CD4-positive, CD25-positive, alpha-beta regulatory T cell (primary cell): ENCODE data around the gene NBDY. TPM values are rescaled to one million over a fixed set of nuclear protein-coding genes. Genes with fewer than 3 reads are reported as not detected.
"Not testable (repeated sequence)": the region's sequence is repeated elsewhere in the genome, so short reads cannot be mapped to it uniquely, and the experiment has no call there.

Source experiments
- ATAC-seq, 2 donors: fragments of 150-1000 bp; cut with Tn5 transposase; one replicate each; pipeline ENCODE4 v1.10.0; 2021; ENCODE audit warnings: low read depth in 2 of 2, moderate number of reproducible peaks in 2 of 2, moderate library complexity in 1 of 2
- DNase-seq, 3 donors: peaks; one replicate each; pipeline versions ENCODE4 v3.0.0 to v3.0.0-alpha.2; 2012 to 2022; ENCODE audit warnings: mixed read lengths in 1 of 3
- H3K27ac ChIP-seq: one replicate; pipeline ENCODE4 v1.7.0; 2013; ENCODE audit warnings: mild to moderate bottlenecking, low read length; ENCODE audit not compliant: insufficient read depth, poor library complexity, severe bottlenecking
- H3K27me3 ChIP-seq: one replicate; pipeline ENCODE4 v1.7.0; 2013; ENCODE audit warnings: low read length; ENCODE audit not compliant: control insufficient read depth, insufficient read depth
- H3K36me3 ChIP-seq: one replicate; pipeline ENCODE4 v1.7.0; 2013; ENCODE audit warnings: mild to moderate bottlenecking, low read length, moderate library complexity; ENCODE audit not compliant: control insufficient read depth, insufficient read depth
- H3K4me1 ChIP-seq: 2 replicates; pipeline ENCODE4 v1.7.0; 2013; ENCODE audit warnings: mild to moderate bottlenecking, low read length; ENCODE audit not compliant: insufficient read depth, control insufficient read depth, poor library complexity, severe bottlenecking
- H3K4me3 ChIP-seq: one replicate; pipeline ENCODE4 v1.7.0; 2013; ENCODE audit warnings: low read depth, mild to moderate bottlenecking, low read length, moderate library complexity
- H3K9me3 ChIP-seq, 2 experiments: 1 replicate in 1 of 2; 2 replicates in 1 of 2; pipeline ENCODE4 v1.7.0; 2013; ENCODE audit warnings: low read length in 2 of 2, mild to moderate bottlenecking in 1 of 2, moderate library complexity in 1 of 2; ENCODE audit not compliant: control insufficient read depth in 2 of 2
- H3K27ac Mint-ChIP-seq, 3 donors: one replicate each; pipeline ENCODE4 v1.8.0; 2020 to 2022; ENCODE audit warnings: mild to moderate bottlenecking in 3 of 3, mixed read lengths in 3 of 3, moderate library complexity in 2 of 3
- H3K27me3 Mint-ChIP-seq: one replicate; pipeline ENCODE4 v1.8.0; 2022; ENCODE audit warnings: mild to moderate bottlenecking, mixed read lengths
- H3K36me3 Mint-ChIP-seq: one replicate; pipeline ENCODE4 v1.8.0; 2020; ENCODE audit warnings: mixed read lengths
- H3K4me1 Mint-ChIP-seq, 4 donors: one replicate each; pipeline ENCODE4 v1.8.0; 2020 to 2022; ENCODE audit warnings: mixed read lengths in 4 of 4, mild to moderate bottlenecking in 1 of 4
- H3K4me3 Mint-ChIP-seq, 4 donors: one replicate each; pipeline ENCODE4 v1.8.0; 2020 to 2022; ENCODE audit warnings: mild to moderate bottlenecking in 4 of 4, mixed read lengths in 4 of 4, moderate library complexity in 3 of 4
- H3K9me3 Mint-ChIP-seq, 7 donors: one replicate each; pipeline ENCODE4 v1.8.0; 2020 to 2022; ENCODE audit warnings: mixed read lengths in 7 of 7, mild to moderate bottlenecking in 3 of 7, moderate library complexity in 2 of 7
- polyA plus RNA-seq, 4 donors: library from polyadenylated mRNA; unstranded; fragments of 300-500 nt; fragmentation: Illumina TruSeq; gene quantifications; one replicate each; pipeline ENCODE4 v1.2.3, GENCODE V29; 2021
- total RNA-seq: library from RNA; stranded (reverse); gene quantifications from one replicate; pipeline ENCODE4 v1.2.3, GENCODE V29; 2022

The NBDY gene
- total and polyA plus RNA-seq, 5 donors from 2014 or later: 29.0 to 61.5 (median 52.6) TPM

DNA sequence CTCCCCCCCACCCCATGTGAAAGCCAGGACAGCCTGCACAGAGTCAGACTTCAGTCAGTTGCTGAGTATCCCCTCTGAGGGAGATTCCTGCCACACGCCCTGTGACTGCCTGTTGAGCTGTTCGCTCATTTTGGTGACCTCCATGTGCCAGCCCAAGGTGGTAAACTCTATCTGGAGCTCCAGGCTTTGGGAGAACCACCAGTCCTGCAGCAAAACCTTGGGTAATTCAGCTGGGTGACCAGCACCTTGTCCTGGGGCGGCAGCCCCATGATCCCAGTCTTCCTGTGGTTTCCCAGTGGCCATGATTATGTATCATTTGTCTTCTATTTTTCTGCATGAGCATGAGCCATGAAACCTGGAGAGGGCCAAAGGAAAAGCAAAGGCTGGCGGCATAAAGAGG is 73.4 kb downstream of the NBDY start:
- H3K9me3 ChIP-seq: no peaks in the 10 kb centered on the region
- H3K27me3 Mint-ChIP-seq: no peaks in the 10 kb centered on the region
- DNase-seq (no peak), ATAC-seq (no peak)
- peaks cover 26% of the 10 kb centered on the region for H3K4me1 ChIP-seq
- H3K27ac ChIP-seq: no peak overlapping the region
- H3K36me3 ChIP-seq: no peaks in the 10 kb centered on the region
- H3K36me3 Mint-ChIP-seq: peaks cover 5% of the 10 kb centered on the region
- H3K27ac Mint-ChIP-seq: peak overlapping the region in 1 of 3 donors; percentile 94
- no peak overlapping the region for H3K4me3 ChIP-seq
- H3K4me1 Mint-ChIP-seq: peaks cover 16 to 50% (median 23%) of the 10 kb centered on the region in 4 donors
- peak overlapping the region in 3 of 4 donors; percentile 87 to 97 (median 96) for H3K4me3 Mint-ChIP-seq
- no peaks in the 10 kb centered on the region for H3K9me3 Mint-ChIP-seq
- no peaks in the 10 kb centered on the region for H3K27me3 ChIP-seq

DNA sequence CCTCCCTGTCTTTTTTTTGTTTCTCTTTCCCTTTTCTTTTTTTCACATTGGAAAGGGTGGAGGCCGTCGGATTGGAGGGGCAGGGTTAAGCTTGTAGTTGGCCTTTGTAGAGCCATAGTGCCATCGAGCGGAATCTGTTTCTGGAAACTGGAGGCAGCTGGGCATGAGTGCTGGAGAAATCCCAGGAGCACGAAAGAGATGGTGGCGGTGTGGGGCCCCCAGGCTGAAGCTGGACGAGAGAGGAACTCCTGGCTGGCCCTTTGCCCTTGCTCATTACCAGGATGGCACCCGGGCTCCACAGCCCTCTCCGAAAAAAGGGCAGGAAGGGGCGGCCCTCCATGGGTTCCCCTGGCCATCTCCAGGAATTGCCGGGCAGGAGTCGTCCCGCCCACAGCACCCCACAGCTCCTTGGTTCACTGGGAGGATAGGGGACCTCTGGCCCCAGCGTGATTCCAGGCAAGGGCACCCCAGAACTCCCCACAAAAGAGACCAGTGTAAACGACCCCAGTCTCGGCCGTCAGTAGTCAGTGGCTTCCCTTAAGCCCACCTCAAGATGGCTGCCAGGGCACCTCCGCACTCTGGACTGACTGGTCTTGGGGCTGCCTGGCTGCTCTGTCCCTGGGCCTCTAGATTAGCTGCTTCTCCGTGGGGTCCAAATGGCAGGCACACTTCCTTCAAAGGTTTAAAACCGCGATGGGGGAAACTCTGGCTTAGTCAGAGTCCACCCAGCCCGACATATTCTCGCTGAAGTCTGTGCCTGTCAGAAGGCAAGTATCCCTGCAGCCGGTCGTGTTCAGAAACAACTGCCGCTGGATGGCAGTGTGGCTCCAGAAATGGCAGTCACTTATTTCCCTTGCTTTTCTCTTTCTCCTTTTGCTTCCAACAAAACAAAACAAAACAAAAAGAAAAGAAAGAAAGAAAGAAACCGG is 74.1 kb downstream of the NBDY start:
- H3K36me3 ChIP-seq: no peaks in the 10 kb centered on the region
- H3K27ac ChIP-seq: no peak overlapping the region
- DNase-seq (peak; percentile 24 to 88 (median 79)), ATAC-seq (no peak)
- H3K27me3 Mint-ChIP-seq: no peaks in the 10 kb centered on the region
- peaks cover 26% of the 10 kb centered on the region for H3K4me1 ChIP-seq
- peaks cover 5% of the 10 kb centered on the region for H3K36me3 Mint-ChIP-seq
- no peaks in the 10 kb centered on the region for H3K9me3 ChIP-seq
- peaks cover 10 to 46% (median 19%) of the 10 kb centered on the region in 4 donors for H3K4me1 Mint-ChIP-seq
- H3K9me3 Mint-ChIP-seq: no peaks in the 10 kb centered on the region
- H3K27me3 ChIP-seq: no peaks in the 10 kb centered on the region
- H3K4me3 Mint-ChIP-seq: peak overlapping the region in 3 of 4 donors; percentile 87 to 97 (median 96)
- H3K27ac Mint-ChIP-seq: peak overlapping the region; percentile 94 to 95 (median 94)
- no peak overlapping the region for H3K4me3 ChIP-seq

DNA sequence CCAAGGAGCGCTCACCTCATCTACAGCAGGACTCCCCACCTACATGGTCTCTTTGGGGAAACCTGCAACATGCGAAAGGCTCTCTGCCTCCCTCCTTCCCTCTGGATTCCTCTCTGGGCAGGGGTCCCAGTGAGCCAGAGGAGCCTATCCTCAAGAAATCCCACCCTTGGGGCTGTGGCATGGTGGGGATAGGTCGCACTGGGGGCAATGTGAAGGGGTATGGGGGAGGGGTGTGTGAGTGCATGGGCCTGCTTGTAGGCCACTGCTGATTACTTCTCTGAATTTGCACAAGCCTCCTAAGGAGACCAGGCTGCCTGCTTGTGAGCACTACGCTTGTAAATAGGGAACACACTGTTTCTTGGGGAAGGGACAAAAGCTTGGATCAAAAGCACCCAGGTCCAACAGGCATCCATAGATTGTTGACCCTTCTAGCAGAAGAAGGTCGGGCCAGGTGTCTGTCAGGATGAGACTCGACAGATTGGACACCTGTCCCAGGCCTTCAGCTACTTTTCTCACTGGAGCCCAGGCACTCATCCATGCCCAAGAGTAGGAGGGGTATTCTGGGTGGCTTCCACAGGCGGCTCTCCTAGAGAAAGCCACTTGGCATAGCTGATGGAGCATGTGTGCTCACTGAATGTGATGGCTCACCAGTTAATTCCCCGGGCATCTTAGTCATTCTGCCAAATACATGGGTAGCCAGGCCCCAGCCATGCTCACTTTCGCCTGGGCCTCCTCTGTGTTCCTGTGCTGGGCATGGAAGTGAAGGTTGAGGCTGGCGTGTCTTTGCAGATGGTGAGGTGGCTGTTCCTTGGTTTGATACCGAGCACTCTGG is 75.0 kb downstream of the NBDY start:
- Histone ChIP-seq H3K9me3 (no peaks in the 10 kb centered on the region), H3K4me3 (no peak overlapping the region), H3K27ac (no peak overlapping the region), H3K36me3 (no peaks in the 10 kb centered on the region), H3K4me1 (peaks cover 26% of the 10 kb centered on the region), H3K27me3 (no peaks in the 10 kb centered on the region)
- DNase-seq (no peak), ATAC-seq (no peak)
- peak overlapping the region in 3 of 4 donors; percentile 87 to 97 (median 96) for H3K4me3 Mint-ChIP-seq
- no peaks in the 10 kb centered on the region for H3K27me3 Mint-ChIP-seq
- H3K4me1 Mint-ChIP-seq: peaks cover 10 to 49% (median 24%) of the 10 kb centered on the region in 4 donors
- no peaks in the 10 kb centered on the region for H3K9me3 Mint-ChIP-seq
- H3K27ac Mint-ChIP-seq: peak overlapping the region in 1 of 3 donors; percentile 94
- H3K36me3 Mint-ChIP-seq: peaks cover 5% of the 10 kb centered on the region

DNA sequence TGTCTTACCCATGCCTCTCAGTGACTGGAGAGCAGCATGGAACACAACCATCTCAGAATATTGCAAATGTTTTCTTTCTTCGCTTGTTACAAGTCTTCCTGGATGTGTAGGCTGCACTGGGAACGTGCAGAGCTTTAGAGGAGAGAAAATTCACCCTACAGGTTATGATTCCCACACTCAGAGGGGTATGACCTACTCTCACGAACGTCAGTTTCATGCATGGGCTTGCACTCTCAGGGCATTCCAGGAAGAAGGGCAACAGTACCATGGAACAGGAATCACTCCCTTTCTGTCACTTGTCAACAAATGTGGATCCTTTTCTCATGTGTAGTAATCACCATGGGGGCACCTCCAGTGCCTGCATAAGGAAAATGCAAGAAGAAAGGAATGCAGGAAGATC is 75.8 kb downstream of the NBDY start:
- H3K9me3 Mint-ChIP-seq: no peaks in the 10 kb centered on the region
- no peaks in the 10 kb centered on the region for H3K9me3 ChIP-seq
- peaks cover 5% of the 10 kb centered on the region for H3K36me3 Mint-ChIP-seq
- ATAC-seq: no peak
- H3K27ac ChIP-seq: no peak overlapping the region
- peaks cover 22% of the 10 kb centered on the region for H3K4me1 ChIP-seq
- H3K36me3 ChIP-seq: no peaks in the 10 kb centered on the region
- H3K27me3 ChIP-seq: no peaks in the 10 kb centered on the region
- H3K4me3 Mint-ChIP-seq: peak overlapping the region in 1 of 4 donors; percentile 26
- no peak overlapping the region for H3K27ac Mint-ChIP-seq
- no peak overlapping the region for H3K4me3 ChIP-seq
- DNase-seq: no peak
- no peaks in the 10 kb centered on the region for H3K27me3 Mint-ChIP-seq
- peaks cover 10 to 43% (median 24%) of the 10 kb centered on the region in 4 donors for H3K4me1 Mint-ChIP-seq

DNA sequence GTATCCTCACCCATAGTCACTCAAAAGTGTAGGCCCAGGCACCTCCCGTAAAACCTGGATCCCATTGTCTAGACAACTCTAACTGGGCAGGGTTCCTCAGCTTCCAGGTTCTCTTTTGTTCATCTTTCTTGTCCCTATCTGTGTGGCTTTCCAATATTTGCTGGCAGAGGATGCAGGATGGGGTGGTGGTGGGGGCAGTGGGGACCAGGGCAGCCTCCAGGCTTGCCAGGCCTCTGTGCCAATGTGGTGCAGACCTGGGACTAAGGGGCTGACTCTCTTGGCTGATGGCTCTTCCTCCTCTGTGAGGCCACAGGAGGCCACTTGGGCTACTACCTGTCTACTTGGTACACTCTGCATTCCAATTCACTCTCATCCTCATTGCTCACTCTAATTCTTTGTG is 76.4 kb downstream of the NBDY start:
- Mint-ChIP-seq H3K27ac (peak overlapping the region in 1 of 3 donors; percentile 23), H3K9me3 (no peaks in the 10 kb centered on the region), H3K4me3 (peak overlapping the region in 1 of 4 donors; percentile 11), H3K4me1 (peaks cover 10 to 43% (median 25%) of the 10 kb centered on the region in 4 donors), H3K36me3 (peaks cover 5% of the 10 kb centered on the region), H3K27me3 (no peaks in the 10 kb centered on the region)
- H3K4me1 ChIP-seq: peaks cover 18% of the 10 kb centered on the region
- no peak overlapping the region for H3K4me3 ChIP-seq
- H3K27me3 ChIP-seq: no peaks in the 10 kb centered on the region
- ATAC-seq (no peak), DNase-seq (no peak)
- no peaks in the 10 kb centered on the region for H3K36me3 ChIP-seq
- no peak overlapping the region for H3K27ac ChIP-seq
- no peaks in the 10 kb centered on the region for H3K9me3 ChIP-seq

DNA sequence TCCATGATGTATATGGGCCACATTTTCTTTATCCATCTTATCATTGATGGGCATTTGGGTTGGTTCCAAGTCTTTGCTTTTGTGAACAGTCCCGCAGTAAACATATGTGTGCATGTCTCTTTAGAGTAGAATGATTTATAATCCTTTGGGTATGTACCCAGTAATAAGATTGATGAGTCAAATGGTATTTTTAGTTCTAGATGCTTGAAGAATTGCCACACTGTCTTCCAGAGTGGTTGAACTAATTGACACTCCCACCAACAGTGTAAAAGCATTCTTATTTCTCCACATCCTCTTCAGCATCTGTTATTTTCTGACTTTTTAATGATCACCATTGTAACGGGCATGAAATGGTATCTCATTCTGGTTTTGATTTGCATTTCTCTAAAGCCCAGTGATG is 77.1 kb downstream of the NBDY start:
- not testable (repeated sequence) for H3K9me3 ChIP-seq, H3K9me3 Mint-ChIP-seq, H3K27me3 ChIP-seq, DNase-seq, H3K36me3 Mint-ChIP-seq, H3K27me3 Mint-ChIP-seq, H3K27ac ChIP-seq, H3K36me3 ChIP-seq, H3K4me3 Mint-ChIP-seq, H3K4me3 ChIP-seq, ATAC-seq
- Mint-ChIP-seq H3K27ac (peak overlapping the region in 1 of 3 donors; percentile 74), H3K4me1 (peaks cover 3 to 42% (median 22%) of the 10 kb centered on the region in 4 donors)
- H3K4me1 ChIP-seq: peaks cover 10% of the 10 kb centered on the region

DNA sequence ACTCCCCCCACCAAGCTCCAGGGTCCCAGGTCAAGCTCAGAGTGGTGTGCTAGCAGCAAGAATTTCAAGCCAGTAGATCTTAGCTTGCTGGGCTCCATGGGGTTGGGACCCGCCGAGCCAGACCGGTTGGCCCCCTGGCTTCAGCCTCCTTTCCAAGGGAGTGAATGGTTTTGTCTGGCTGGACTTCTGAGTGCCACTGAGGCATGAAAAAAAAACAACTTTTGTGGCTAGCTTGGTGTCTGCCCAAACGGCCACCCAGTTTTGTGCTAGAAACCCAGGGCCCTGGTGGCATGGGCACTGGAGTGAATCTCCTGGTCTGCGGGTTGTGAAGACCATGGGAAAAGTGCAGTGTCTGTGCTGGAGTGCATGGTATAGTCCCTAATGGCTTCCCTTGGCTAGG is 82.6 kb downstream of the NBDY start:
- Mint-ChIP-seq H3K4me1 (peaks cover 18 to 51% (median 34%) of the 10 kb centered on the region in 4 donors), H3K9me3 (no peaks in the 10 kb centered on the region), H3K27ac (peak overlapping the region in 2 of 3 donors; percentile 48 to 90), H3K27me3 (no peaks in the 10 kb centered on the region), H3K4me3 (peak overlapping the region in 1 of 4 donors; percentile 76), H3K36me3 (peaks cover 4% of the 10 kb centered on the region)
- Histone ChIP-seq H3K4me1 (peaks cover 17% of the 10 kb centered on the region), H3K4me3 (no peak overlapping the region), H3K27me3 (no peaks in the 10 kb centered on the region), H3K36me3 (no peaks in the 10 kb centered on the region), H3K27ac (no peak overlapping the region), H3K9me3 (no peaks in the 10 kb centered on the region)
- DNase-seq (no peak), ATAC-seq (no peak)
